Hepatocyte (in vitro differentiated cells): ENCODE data around the gene ANKRD28.

ENCODE experiments used
- EZH2 ChIP-seq: fragments of 200-600 bp; sonication (generic); IDR thresholded peaks from 2 replicates; pipeline ENCODE4 v1.6.1; 2016; ENCODE audit warnings: antibody characterized with exemption, mild to moderate bottlenecking, borderline replicate concordance
- EZH2phosphoT487 ChIP-seq: fragments of 200-600 bp; sonication (generic); IDR thresholded peaks from one replicate; pipeline ENCODE4 v1.6.1; 2018; ENCODE audit warnings: antibody characterized with exemption, mild to moderate bottlenecking, low read depth, moderate library complexity; ENCODE audit not compliant: unreplicated experiment, severe bottlenecking
- TF ChIP-seq, protein P1 (sequence below): fragments of 200-600 bp; sonication (generic); IDR thresholded peaks from 2 replicates; pipeline ENCODE4 v1.5.1; 2016; ENCODE audit warnings: antibody characterized with exemption, mild to moderate bottlenecking; ENCODE audit not compliant: poor library complexity

DNA sequence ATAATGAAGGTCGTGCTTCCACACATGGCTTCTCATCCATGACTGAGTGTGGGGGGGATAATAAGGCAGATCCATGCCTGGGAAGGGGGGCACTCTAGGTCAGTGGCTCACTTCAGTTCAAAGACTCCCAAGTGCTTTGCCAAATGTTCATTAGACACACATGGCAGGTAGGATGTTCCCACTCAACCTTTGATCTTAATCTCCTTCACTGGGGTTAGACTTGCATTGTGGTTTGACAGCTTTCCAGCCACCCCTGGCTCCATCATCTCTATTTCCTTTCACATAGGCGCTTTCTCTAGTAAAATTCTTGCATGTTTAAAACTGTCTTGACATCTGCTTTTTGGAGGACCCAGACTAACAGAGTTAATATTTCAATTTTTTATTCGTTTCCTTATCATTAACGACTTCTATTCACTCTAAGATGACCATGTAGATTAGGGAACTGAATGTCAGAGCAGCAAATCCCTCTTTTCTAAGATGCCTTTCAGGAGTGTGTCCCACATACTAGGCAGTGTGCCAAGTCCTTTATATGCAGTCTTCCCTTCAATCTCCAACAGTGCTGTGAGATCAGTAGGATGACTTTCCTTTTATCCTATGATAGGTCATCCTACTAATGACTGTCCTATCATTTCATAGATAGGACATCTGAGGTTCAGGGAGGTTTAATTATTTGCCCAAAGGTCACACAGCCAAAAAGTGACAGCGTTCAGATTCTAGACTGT lies 138.4 kb downstream of the ANKRD28 start:
- TF ChIP-seq EZH2phosphoT487 (no peak), EZH2 (no peak)
- TF ChIP-seq, protein P1, sequence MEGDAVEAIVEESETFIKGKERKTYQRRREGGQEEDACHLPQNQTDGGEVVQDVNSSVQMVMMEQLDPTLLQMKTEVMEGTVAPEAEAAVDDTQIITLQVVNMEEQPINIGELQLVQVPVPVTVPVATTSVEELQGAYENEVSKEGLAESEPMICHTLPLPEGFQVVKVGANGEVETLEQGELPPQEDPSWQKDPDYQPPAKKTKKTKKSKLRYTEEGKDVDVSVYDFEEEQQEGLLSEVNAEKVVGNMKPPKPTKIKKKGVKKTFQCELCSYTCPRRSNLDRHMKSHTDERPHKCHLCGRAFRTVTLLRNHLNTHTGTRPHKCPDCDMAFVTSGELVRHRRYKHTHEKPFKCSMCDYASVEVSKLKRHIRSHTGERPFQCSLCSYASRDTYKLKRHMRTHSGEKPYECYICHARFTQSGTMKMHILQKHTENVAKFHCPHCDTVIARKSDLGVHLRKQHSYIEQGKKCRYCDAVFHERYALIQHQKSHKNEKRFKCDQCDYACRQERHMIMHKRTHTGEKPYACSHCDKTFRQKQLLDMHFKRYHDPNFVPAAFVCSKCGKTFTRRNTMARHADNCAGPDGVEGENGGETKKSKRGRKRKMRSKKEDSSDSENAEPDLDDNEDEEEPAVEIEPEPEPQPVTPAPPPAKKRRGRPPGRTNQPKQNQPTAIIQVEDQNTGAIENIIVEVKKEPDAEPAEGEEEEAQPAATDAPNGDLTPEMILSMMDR: no peak
